ENCODE results near the gene MYLK2. TPM values are rescaled to one million over a fixed set of nuclear protein-coding genes. Genes with fewer than 3 reads are reported as not detected.
A peak's percentile ranks its signal among the peaks of the same experiment; 100 is the strongest.

MYLK2 gene
- total RNA-seq, 1 experiment from 2014 or later: 0.74 TPM

GRCh38 chr20:31811796-31812728 is 7.1 kb upstream of the MYLK2 start:
- Histone ChIP-seq H3K23ac (ENCODE audit: insufficient read length, low read depth, low read length) (no peak overlapping the region), H2BK5ac (ENCODE audit: insufficient read length, low read length) (no peak overlapping the region), H3K18ac (ENCODE audit: insufficient read length, low read depth, low read length) (no peak overlapping the region), H3K79me2 (ENCODE audit: insufficient read depth, low read length) (no peaks in the 10 kb centered on the region), H3K27me3 (ENCODE audit: insufficient read depth, low read length) (no peaks in the 10 kb centered on the region), H3K4ac (ENCODE audit: low read depth, low read length) (no peak overlapping the region), H3K9me3 (ENCODE audit: control insufficient read depth, low read depth, low read length) (no peaks in the 10 kb centered on the region), H3K79me1 (ENCODE audit: insufficient read depth, low read depth, low read length, poor library complexity, severe bottlenecking) (no peaks in the 10 kb centered on the region), H2BK15ac (ENCODE audit: low read depth, low read length) (no peak overlapping the region), H4K91ac (ENCODE audit: insufficient read length, low read depth, low read length) (no peak overlapping the region), H3T11ph (ENCODE audit: low read length) (no peak overlapping the region), H4K8ac (replicated peaks; ENCODE audit: insufficient read length, low read depth, low read length) (no peak overlapping the region), H3K27ac (ENCODE audit: insufficient read length, low read depth, low read length) (no peak overlapping the region), H3K4me1 (ENCODE audit: insufficient read depth, low read length) (no peaks in the 10 kb centered on the region), H2BK20ac (ENCODE audit: low read depth, low read length, poor library complexity, severe bottlenecking) (no peak overlapping the region), H3K4me2 (ENCODE audit: insufficient read depth, insufficient read length, low read length) (no peak overlapping the region), H3K23me2 (ENCODE audit: insufficient read length, low read depth, low read length, poor library complexity, severe bottlenecking) (no peaks in the 10 kb centered on the region), H2BK12ac (ENCODE audit: insufficient read length, low read depth, low read length) (no peak overlapping the region), H4K5ac (ENCODE audit: insufficient read length, low read depth, low read length) (no peak overlapping the region), H2AK5ac (ENCODE audit: insufficient read length, low read length) (no peak overlapping the region), H3K14ac (ENCODE audit: insufficient read depth, low read length) (no peak overlapping the region), H4K20me1 (ENCODE audit: control insufficient read depth, insufficient read depth, insufficient read length) (no peaks in the 10 kb centered on the region), H2BK120ac (ENCODE audit: low read depth, low read length, poor library complexity, severe bottlenecking) (no peak overlapping the region), H2AFZ (ENCODE audit: low read length) (no peak overlapping the region), H3K56ac (ENCODE audit: insufficient read length, low read depth, low read length) (no peak overlapping the region), H3K9ac (ENCODE audit: extremely low read depth, insufficient read length, low read length) (no peak overlapping the region)
- H3K4me3 Mint-ChIP-seq: no peak overlapping the region
- peaks cover 0 to 4% (median 0%) of the 10 kb centered on the region in 3 experiments; a peak in 1 of 7 replicates for H3K36me3 Mint-ChIP-seq (ENCODE audit: insufficient read depth in 1 of 3, low read depth in 3 of 3)
- H3K27me3 Mint-ChIP-seq (ENCODE audit: low read depth): no peaks in the 10 kb centered on the region
- no CpG with 5 or more reads among the region's 15 CpGs for WGBS (ENCODE audit: extremely low coverage, insufficient read length, low lambda C conversion rate)
- no peaks in the 10 kb centered on the region for H3K9me3 Mint-ChIP-seq
- no peak for DNase-seq
- H3K4me1 Mint-ChIP-seq: peaks cover 9 to 18% of the 10 kb centered on the region in 2 experiments
- TF ChIP-seq, protein P1, sequence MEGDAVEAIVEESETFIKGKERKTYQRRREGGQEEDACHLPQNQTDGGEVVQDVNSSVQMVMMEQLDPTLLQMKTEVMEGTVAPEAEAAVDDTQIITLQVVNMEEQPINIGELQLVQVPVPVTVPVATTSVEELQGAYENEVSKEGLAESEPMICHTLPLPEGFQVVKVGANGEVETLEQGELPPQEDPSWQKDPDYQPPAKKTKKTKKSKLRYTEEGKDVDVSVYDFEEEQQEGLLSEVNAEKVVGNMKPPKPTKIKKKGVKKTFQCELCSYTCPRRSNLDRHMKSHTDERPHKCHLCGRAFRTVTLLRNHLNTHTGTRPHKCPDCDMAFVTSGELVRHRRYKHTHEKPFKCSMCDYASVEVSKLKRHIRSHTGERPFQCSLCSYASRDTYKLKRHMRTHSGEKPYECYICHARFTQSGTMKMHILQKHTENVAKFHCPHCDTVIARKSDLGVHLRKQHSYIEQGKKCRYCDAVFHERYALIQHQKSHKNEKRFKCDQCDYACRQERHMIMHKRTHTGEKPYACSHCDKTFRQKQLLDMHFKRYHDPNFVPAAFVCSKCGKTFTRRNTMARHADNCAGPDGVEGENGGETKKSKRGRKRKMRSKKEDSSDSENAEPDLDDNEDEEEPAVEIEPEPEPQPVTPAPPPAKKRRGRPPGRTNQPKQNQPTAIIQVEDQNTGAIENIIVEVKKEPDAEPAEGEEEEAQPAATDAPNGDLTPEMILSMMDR (conservative IDR thresholded peaks at IDR 0.05): no peak
- H3K27ac Mint-ChIP-seq: peak overlapping the region in 1 of 3 experiments; percentile 56; a peak in 1 of 7 replicates

Measured in H9 (cell line).